ENCODE measurements around the gene UHRF2. TPM values are rescaled to one million over a fixed set of nuclear protein-coding genes. Genes with fewer than 3 reads are reported as not detected.
"Not testable (repeated sequence)": the region's sequence is repeated elsewhere in the genome, so short reads cannot be mapped to it uniquely, and the experiment has no call there.

UHRF2 gene
- total RNA-seq, 1 experiment from 2014 or later: 31.3 TPM

DNA sequence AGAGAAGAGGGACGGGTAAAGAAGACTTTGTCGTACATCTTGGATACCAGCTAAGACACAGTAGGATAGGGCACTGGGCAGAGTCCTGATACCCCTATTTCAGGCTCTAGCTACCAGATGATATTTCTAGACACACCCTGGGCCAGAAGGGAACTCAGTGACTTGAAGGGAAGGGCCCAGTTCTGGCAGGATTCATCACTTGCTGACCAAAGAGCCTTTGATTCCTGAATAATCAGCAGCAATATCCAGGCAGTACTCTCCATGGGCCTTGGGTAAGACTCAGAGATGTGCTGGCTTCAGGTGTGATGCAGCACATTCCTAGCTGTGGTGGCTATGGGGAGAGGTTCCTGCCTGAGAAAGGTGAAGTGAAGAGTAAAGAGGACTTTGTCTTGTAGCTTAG is 44.2 kb upstream of the UHRF2 start:
- TF ChIP-seq EZH2phosphoT487 (IDR thresholded peaks at IDR 0.05; ENCODE audit: borderline replicate concordance, low read length) (no peak), EZH2 (IDR thresholded peaks at IDR 0.05; ENCODE audit: low read length, unreplicated experiment) (no peak)
- TF ChIP-seq, protein P1, sequence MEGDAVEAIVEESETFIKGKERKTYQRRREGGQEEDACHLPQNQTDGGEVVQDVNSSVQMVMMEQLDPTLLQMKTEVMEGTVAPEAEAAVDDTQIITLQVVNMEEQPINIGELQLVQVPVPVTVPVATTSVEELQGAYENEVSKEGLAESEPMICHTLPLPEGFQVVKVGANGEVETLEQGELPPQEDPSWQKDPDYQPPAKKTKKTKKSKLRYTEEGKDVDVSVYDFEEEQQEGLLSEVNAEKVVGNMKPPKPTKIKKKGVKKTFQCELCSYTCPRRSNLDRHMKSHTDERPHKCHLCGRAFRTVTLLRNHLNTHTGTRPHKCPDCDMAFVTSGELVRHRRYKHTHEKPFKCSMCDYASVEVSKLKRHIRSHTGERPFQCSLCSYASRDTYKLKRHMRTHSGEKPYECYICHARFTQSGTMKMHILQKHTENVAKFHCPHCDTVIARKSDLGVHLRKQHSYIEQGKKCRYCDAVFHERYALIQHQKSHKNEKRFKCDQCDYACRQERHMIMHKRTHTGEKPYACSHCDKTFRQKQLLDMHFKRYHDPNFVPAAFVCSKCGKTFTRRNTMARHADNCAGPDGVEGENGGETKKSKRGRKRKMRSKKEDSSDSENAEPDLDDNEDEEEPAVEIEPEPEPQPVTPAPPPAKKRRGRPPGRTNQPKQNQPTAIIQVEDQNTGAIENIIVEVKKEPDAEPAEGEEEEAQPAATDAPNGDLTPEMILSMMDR (conservative IDR thresholded peaks at IDR 0.05; ENCODE audit: low read depth, low read length): no peak
- POLR2A ChIA-PET (ENCODE audit: unreplicated experiment): no interaction called here
- intact Hi-C loops (cut with micrococcal nuclease): no loop called here
- no peak overlapping the region for H2AFZ ChIP-seq (ENCODE audit: low read length)
- no peaks in the 10 kb centered on the region for H3K79me2 ChIP-seq (ENCODE audit: low read length)
- no TSS peak for BruUV-seq (replicated peaks)
- CTCF ChIA-PET: no interaction called here
- H4K20me1 ChIP-seq (ENCODE audit: low read length): no peaks in the 10 kb centered on the region
- H3K4me3 ChIP-seq (ENCODE audit: low read length): no peak overlapping the region
- no peaks in the 10 kb centered on the region for H3F3A ChIP-seq (ENCODE audit: low read length, unreplicated experiment)
- H3K27ac ChIP-seq (ENCODE audit: low read length): no peak overlapping the region
- H3K4me1 ChIP-seq (ENCODE audit: insufficient read depth, low read length): no peaks in the 10 kb centered on the region
- no peaks in the 10 kb centered on the region for H3K9me2 ChIP-seq (replicated peaks; ENCODE audit: low read length)
- H3K9ac ChIP-seq (ENCODE audit: low read length): no peak overlapping the region
- H3K4me2 ChIP-seq (ENCODE audit: low read length): no peak overlapping the region
- no peaks in the 10 kb centered on the region for H3K27me3 ChIP-seq (ENCODE audit: low read length)
- no peak for ATAC-seq
- no peak for DNase-seq
- no peaks in the 10 kb centered on the region for H3K36me3 ChIP-seq (ENCODE audit: low read depth, low read length)
- no peaks in the 10 kb centered on the region for H3K9me3 ChIP-seq (ENCODE audit: low read length)

DNA sequence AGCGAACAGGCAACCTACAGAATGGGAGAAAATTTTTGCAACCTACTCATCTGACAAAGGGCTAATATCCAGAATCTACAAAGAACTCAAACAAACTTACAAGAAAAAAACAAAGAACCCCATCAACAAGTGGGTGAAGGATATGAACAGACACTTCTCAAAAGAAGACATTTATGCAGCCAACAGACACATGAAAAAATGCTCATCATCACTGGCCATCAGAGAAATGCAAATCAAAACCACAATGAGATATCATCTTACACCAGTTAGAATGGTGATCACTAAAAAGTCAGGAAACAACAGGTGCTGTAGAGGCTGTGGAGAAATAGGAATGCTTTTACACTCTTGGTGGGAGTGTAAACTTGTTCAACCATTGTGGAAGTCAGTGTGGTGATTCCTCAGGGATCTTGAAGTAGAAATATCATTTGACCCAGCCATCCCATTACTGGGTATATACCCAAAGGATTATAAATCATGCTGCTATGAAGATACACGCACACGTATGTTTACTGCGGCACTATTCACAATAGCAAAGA is 31.5 kb upstream of the UHRF2 start:
- H2AFZ ChIP-seq (ENCODE audit: low read length); H3K79me2 ChIP-seq (ENCODE audit: low read length); ATAC-seq; H3K4me1 ChIP-seq (ENCODE audit: insufficient read depth, low read length); BruUV-seq (replicated peaks); H3F3A ChIP-seq (ENCODE audit: low read length, unreplicated experiment); H3K36me3 ChIP-seq (ENCODE audit: low read depth, low read length); POLR2A ChIA-PET (ENCODE audit: unreplicated experiment); H3K9me2 ChIP-seq (replicated peaks; ENCODE audit: low read length); H3K27me3 ChIP-seq (ENCODE audit: low read length); intact Hi-C loops (cut with micrococcal nuclease); H3K4me2 ChIP-seq (ENCODE audit: low read length); H3K4me3 ChIP-seq (ENCODE audit: low read length); DNase-seq; H3K27ac ChIP-seq (ENCODE audit: low read length); H3K9me3 ChIP-seq (ENCODE audit: low read length); CTCF ChIA-PET; H3K9ac ChIP-seq (ENCODE audit: low read length); H4K20me1 ChIP-seq (ENCODE audit: low read length): not testable (repeated sequence)

GRCh38 chr9:6382681-6383080 is 30.3 kb upstream of the UHRF2 start:
- no peaks in the 10 kb centered on the region for H4K20me1 ChIP-seq (ENCODE audit: low read length)
- CTCF ChIA-PET: no interaction called here
- BruUV-seq (replicated peaks): no TSS peak
- TF ChIP-seq EZH2 (IDR thresholded peaks at IDR 0.05; ENCODE audit: low read length, unreplicated experiment) (no peak), EZH2phosphoT487 (IDR thresholded peaks at IDR 0.05; ENCODE audit: borderline replicate concordance, low read length) (no peak)
- TF ChIP-seq, protein P1 (conservative IDR thresholded peaks at IDR 0.05; ENCODE audit: low read depth, low read length): no peak
- no peaks in the 10 kb centered on the region for H3K36me3 ChIP-seq (ENCODE audit: low read depth, low read length)
- H3K27me3 ChIP-seq (ENCODE audit: low read length): no peaks in the 10 kb centered on the region
- H3K4me3 ChIP-seq (ENCODE audit: low read length): no peak overlapping the region
- H3K27ac ChIP-seq (ENCODE audit: low read length): no peak overlapping the region
- intact Hi-C loops (cut with micrococcal nuclease): no loop called here
- no peak for ATAC-seq
- H2AFZ ChIP-seq (ENCODE audit: low read length): no peak overlapping the region
- H3K9me2 ChIP-seq (replicated peaks; ENCODE audit: low read length): no peaks in the 10 kb centered on the region
- H3K4me2 ChIP-seq (ENCODE audit: low read length): no peak overlapping the region
- H3K9me3 ChIP-seq (ENCODE audit: low read length): no peaks in the 10 kb centered on the region
- H3K4me1 ChIP-seq (ENCODE audit: insufficient read depth, low read length): 0 out of 2 replicates have a peak, but pooled peaks cover 8% of the 10 kb centered on the region
- H3K79me2 ChIP-seq (ENCODE audit: low read length): no peaks in the 10 kb centered on the region
- POLR2A ChIA-PET (ENCODE audit: unreplicated experiment): no interaction called here
- peak; percentile 19 for DNase-seq
- H3F3A ChIP-seq (ENCODE audit: low read length, unreplicated experiment): no peaks in the 10 kb centered on the region
- H3K9ac ChIP-seq (ENCODE audit: low read length): no peak overlapping the region
